Measurements from ENCODE around the gene NR2C2. TPM values are rescaled to one million over a fixed set of nuclear protein-coding genes. Genes with fewer than 3 reads are reported as not detected.

NR2C2 gene
- total RNA-seq, 1 donor from 2014 or later, result 43.6 TPM

DNA sequence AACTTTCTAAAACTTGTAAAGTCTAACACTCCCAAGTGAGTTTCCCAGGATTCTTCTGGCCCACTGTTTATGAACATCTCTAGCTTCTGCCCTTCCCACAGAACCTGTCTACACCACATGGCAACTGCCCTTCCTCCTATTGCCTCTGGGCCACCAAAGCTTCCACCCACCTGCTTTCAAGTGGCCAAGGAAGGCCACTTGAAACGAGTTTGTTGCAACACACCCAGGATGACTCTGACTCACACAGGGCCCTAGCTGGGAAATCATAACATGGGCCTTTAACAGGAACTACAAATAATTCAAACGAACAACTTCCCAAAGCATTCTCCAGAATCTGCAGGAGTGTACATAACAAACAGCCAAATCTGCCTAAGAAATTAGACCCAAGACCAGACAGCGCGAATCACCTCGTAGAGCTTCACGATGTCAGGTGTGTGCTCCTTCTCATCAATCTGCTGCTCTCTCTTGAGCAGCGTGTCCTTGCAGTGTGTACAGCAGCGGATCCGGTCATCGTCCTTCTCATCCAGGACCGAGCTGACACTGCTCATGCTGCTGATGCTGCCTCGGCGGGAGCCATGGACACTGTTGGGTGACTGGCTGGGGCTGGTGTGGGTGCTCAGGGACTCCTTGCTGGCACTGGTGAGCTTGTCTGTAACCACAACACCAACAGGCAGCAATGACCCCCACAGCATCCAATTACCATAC is 134.7 kb downstream of the NR2C2 start:
- H3K9me3 Mint-ChIP-seq, result no peaks in the 10 kb centered on the region
- no peak overlapping the region for H3K4me3 Mint-ChIP-seq
- H3K4me1 Mint-ChIP-seq (ENCODE audit: unreplicated experiment), result no peaks in the 10 kb centered on the region
- TF ChIP-seq, protein P1, sequence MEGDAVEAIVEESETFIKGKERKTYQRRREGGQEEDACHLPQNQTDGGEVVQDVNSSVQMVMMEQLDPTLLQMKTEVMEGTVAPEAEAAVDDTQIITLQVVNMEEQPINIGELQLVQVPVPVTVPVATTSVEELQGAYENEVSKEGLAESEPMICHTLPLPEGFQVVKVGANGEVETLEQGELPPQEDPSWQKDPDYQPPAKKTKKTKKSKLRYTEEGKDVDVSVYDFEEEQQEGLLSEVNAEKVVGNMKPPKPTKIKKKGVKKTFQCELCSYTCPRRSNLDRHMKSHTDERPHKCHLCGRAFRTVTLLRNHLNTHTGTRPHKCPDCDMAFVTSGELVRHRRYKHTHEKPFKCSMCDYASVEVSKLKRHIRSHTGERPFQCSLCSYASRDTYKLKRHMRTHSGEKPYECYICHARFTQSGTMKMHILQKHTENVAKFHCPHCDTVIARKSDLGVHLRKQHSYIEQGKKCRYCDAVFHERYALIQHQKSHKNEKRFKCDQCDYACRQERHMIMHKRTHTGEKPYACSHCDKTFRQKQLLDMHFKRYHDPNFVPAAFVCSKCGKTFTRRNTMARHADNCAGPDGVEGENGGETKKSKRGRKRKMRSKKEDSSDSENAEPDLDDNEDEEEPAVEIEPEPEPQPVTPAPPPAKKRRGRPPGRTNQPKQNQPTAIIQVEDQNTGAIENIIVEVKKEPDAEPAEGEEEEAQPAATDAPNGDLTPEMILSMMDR (conservative IDR thresholded peaks at IDR 0.05), result no peak
- no peaks in the 10 kb centered on the region for H3K27me3 Mint-ChIP-seq
- no peak for DNase-seq (ENCODE audit: extremely low spot score, unreplicated experiment)
- no peak overlapping the region for H3K27ac Mint-ChIP-seq
- peaks cover 37% of the 10 kb centered on the region for H3K36me3 Mint-ChIP-seq

DNA sequence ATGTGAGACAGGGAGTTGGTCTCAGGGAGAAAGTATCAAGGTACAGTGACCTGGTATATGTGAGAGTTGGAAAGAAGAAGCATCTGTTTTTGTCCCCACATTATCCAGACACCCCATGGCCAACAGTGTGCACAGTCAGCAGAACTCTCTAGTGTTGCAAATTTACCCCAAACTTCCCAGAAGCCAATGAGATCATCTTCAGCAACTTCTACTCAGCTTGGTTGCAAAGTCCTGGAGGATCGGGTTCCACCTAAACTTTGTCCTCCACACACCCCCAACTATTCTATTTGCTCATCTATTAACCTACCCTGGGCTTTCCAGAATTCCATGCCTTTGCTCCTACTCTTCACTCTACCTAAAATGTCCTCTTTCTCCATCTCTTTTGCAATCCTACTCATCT is 135.9 kb downstream of the NR2C2 start:
- TF ChIP-seq, protein P1 (conservative IDR thresholded peaks at IDR 0.05), result no peak
- Mint-ChIP-seq H3K27ac (no peak overlapping the region), H3K4me3 (no peak overlapping the region), H3K36me3 (peaks cover 32% of the 10 kb centered on the region), H3K4me1 (ENCODE audit: unreplicated experiment) (no peaks in the 10 kb centered on the region), H3K9me3 (no peaks in the 10 kb centered on the region), H3K27me3 (no peaks in the 10 kb centered on the region)
- DNase-seq (ENCODE audit: extremely low spot score, unreplicated experiment), result no peak

DNA sequence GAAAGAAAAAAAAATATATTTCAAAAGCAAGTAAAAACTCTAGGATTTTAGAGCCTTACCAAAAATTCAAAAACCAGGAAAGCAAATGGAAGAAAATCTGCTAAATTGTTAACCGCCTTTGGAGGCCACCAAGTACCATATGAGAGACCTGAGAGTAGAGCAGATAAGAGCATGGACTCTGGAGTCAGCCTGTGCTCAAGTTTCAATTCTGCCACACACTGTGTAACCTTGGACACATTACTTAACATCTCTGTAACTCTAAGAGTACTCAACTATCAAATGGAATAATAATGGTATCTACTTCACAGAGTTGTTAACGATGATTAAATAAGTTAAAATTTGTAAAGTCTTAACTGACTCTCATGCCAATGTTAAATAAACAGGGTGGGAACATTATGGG is 138.9 kb downstream of the NR2C2 start:
- H3K36me3 Mint-ChIP-seq, result peaks cover 33% of the 10 kb centered on the region
- no peak overlapping the region for H3K27ac Mint-ChIP-seq
- TF ChIP-seq, protein P1 (conservative IDR thresholded peaks at IDR 0.05), result no peak
- no peak overlapping the region for H3K4me3 Mint-ChIP-seq
- no peaks in the 10 kb centered on the region for H3K27me3 Mint-ChIP-seq
- DNase-seq (ENCODE audit: extremely low spot score, unreplicated experiment), result no peak
- H3K9me3 Mint-ChIP-seq, result no peaks in the 10 kb centered on the region
- no peaks in the 10 kb centered on the region for H3K4me1 Mint-ChIP-seq (ENCODE audit: unreplicated experiment)

- Mint-ChIP-seq H3K4me3 (no peak overlapping the region), H3K9me3 (no peaks in the 10 kb centered on the region), H3K27me3 (no peaks in the 10 kb centered on the region), H3K27ac (no peak overlapping the region), H3K36me3 (peaks cover 31% of the 10 kb centered on the region), H3K4me1 (ENCODE audit: unreplicated experiment) (no peaks in the 10 kb centered on the region)
- TF ChIP-seq, protein P1 (conservative IDR thresholded peaks at IDR 0.05), result no peak
- no peak for DNase-seq (ENCODE audit: extremely low spot score, unreplicated experiment)
Measured at GRCh38 chr3:15086699-15087098, 139.3 kb downstream of the NR2C2 start.

DNA sequence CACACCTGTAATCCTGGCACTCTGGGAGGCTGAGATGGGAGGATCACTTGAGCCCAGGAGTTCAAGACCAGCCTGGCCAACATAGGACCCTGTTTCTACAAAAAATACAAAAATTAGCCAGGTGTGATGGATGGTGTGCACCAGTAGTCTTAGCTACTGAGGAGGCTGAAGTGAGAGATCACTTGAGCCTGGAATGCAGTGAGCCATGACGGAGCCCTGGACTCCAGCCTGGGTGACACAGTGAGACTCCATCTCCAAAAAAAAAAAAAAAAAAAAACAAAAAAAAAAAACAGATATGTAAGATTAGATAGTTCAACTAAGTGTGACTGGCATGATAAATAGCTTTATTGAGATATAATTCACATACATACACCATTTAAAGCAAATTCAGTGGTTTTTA is 141.8 kb downstream of the NR2C2 start:
- no peaks in the 10 kb centered on the region for H3K9me3 Mint-ChIP-seq
- TF ChIP-seq, protein P1 (conservative IDR thresholded peaks at IDR 0.05), result no peak
- no peak overlapping the region for H3K4me3 Mint-ChIP-seq

More for the DNA sequence above, 141.8 kb downstream of the NR2C2 start:
- Mint-ChIP-seq H3K27ac (no peak overlapping the region), H3K36me3 (peaks cover 19% of the 10 kb centered on the region), H3K27me3 (no peaks in the 10 kb centered on the region), H3K4me1 (ENCODE audit: unreplicated experiment) (no peaks in the 10 kb centered on the region)
- no peak for DNase-seq (ENCODE audit: extremely low spot score, unreplicated experiment)

Measured in type B pancreatic cell (in vitro differentiated cells).